IPS DF 4.7 (cell line): ENCODE measurements around the gene PLIN5.
"Not testable (repeated sequence)": the region's sequence is repeated elsewhere in the genome, so short reads cannot be mapped to it uniquely, and the experiment has no call there.

ENCODE experiments used
- DNase-seq: peaks from one replicate; pipeline ENCODE4 v3.0.0-alpha.2; 2013; ENCODE audit warnings: low spot score; ENCODE audit errors: extremely low read depth

Gene PLIN5

DNA sequence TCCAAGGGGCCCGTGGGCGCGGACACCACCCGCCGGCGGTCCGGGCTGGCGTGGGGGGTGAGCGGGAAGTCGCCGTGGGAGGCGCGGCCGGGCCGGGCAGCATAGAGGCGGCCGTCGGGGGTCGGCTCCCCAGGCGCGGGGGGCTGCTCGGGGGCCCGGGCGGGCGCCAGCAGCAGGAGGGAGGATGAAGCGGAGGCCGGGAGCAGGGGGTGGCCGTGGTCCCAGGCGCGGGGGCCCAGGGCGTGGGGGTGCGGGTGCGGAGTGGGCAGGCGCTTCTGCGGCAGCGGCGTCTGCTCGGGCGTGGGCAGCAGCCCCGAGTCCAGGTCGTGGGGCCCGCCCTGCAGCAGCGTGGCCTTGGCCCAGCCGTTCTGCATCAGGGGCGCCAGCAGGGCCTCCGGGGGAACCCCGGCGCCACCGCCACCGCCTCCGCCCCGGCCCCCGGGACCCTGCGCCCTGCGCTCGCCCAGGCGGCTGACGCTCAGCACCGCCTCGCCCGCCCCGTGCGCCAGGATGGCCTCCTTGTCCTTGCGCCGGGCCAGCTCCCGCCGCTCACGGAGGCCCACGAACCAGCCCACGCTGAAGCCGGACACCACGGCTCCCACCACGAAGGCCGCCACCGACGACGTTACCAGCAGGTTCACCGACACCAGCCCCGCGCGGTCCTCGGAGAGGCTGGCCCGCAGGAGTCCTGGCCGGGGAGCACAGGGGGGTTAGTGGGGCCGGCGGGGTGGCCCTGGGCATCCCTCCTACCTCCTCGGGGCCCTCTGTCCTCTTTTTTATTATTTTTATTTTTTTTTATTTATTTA, 9.0 kb upstream of the PLIN5 start:
- DNase-seq, result no peak

DNA sequence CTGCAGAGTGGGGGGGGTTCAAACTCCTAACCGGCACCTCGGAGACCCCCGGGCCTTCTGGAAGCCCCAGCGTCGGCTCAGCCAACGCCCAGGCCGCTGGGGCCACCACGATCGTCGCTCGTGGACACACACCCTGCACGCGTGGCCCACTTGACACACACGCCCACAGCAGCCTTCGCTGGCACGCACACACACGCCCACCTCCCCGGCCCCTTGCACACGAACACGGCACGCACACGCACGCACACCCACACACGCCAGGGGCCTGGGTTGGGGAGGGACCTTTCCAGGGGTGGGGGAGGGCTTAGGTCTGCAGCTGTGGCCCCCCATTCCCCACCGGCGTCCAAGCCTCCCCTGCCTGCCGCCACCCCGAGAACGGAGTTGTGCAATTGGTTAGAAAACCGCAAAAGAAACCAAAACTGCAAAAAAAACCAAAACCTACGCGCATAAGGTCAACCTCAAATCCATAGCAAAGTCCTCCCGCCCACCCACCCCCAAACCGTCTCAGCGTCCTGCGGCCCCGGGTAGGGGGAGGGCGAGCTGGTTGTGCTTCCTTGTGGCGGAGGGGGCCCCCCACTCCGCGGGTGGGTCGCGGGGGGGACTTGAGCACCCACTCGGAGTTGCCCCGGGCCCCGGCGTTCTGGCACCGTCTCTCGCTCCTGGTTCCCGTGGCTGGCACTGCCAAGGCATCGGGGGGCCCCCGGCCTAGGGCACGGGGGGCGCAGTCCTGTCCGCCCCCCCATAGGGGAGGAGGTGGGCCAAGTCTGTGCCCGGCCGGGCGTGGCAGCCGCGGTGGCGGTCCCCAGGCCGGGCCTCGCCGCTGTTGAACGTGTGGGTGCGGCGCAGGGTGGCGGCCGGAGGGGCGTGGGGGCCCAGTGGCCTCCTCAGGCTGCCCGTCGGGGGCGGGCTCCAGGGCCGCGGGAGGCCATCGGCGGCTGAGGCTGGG, 8.1 kb upstream of the PLIN5 start:
- DNase-seq, result no peak

- not testable (repeated sequence) for DNase-seq
Measured at GRCh38 chr19:4541806-4542145, 6.8 kb upstream of the PLIN5 start.

DNA sequence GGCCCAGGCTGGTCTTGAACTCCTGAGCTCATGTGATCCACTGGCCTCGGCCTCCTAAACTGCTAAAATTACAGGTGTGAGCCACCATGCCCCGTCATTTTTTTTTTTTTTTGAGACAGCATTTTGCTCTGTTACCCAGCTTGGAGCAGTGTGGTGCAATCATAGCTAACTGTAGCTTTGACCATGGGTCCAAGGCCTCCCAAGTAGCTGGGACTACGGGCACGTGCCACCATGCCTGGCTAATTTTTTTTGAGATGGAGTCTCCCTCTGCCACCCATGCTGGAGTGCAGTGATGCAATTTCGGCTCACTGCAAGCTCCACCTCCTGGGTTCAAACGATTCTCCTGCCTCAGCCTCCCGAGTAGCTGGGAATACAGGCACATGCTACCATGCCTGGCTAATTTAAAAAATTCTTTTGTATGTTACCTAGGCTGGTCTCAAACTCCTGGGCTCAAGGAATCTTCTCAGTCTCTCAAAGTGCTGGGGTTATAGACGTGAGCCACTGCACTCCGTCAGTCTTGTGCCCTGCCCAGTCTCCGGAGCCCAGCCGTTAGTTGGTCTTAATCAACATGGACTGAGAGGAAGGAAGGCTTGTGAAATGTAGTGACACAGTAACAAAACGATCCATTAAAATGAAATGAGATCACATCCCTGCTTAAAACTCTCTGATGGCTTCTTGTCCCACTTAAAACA, 6.2 kb upstream of the PLIN5 start:
- no peak for DNase-seq

- no peak for DNase-seq
Measured at GRCh38 chr19:4539693-4540581, 4.9 kb upstream of the PLIN5 start, which contains the start of gene LRG1. TSS of gene LRG1 (minus strand) at chr19:4540036. CDS start at chr19:4540013, 23 bp downstream.

DNA sequence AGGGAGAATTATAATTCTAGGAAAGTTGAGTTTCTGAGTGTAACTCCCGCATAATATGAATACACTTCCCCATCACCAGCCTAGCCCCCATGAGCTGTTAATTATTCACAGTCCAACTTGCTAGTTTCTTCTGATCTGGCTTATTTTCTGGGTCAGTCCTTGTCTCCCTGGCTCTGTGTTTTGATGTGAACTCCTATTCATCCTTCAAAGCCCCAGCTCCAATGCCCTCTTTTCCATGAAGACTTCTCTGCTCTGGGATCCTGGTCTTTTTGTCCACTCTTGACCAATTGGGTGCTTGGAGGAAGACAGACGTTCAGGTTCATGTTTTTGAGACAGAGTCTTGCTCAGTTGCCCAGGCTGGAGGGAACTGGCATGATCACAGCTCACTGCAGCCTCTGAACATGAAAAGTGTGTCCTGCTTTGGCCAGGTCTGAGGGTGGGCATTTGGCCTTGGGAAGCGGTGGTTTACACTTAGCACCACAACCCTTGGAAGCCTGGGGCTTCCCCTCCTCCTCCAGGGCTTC, 4.2 kb upstream of the PLIN5 start:
- DNase-seq, result no peak

- DNase-seq, result no peak
Measured at GRCh38 chr19:4538601-4538954, 3.6 kb upstream of the PLIN5 start.

- DNase-seq, result no peak
Measured at GRCh38 chr19:4537953-4538600, 3.1 kb upstream of the PLIN5 start.

GRCh38 chr19:4536798-4537197, 1.8 kb upstream of the PLIN5 start:
- no peak for DNase-seq

GRCh38 chr19:4533835-4534424, 1.1 kb downstream of the PLIN5 start:
- no peak for DNase-seq

DNA sequence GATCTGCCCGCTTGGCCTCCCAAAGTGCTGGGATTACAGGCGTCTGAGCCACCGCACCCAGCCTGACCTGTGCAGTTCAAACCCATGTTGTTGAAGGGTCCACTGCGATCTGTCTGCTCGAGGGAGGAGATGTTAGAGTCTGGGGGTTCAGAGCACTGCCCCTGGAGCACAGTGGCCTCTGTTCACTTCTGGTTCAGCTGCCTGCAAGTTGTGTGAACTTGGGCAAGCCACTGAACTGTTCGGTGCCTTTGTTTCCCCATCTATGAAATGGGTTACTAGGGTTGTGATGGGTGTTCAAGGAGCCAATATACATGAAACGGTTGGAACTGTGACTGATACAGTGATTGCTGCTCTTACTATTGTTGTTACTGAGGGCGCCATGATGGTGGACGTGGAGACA, 1.7 kb downstream of the PLIN5 start:
- no peak for DNase-seq

DNA sequence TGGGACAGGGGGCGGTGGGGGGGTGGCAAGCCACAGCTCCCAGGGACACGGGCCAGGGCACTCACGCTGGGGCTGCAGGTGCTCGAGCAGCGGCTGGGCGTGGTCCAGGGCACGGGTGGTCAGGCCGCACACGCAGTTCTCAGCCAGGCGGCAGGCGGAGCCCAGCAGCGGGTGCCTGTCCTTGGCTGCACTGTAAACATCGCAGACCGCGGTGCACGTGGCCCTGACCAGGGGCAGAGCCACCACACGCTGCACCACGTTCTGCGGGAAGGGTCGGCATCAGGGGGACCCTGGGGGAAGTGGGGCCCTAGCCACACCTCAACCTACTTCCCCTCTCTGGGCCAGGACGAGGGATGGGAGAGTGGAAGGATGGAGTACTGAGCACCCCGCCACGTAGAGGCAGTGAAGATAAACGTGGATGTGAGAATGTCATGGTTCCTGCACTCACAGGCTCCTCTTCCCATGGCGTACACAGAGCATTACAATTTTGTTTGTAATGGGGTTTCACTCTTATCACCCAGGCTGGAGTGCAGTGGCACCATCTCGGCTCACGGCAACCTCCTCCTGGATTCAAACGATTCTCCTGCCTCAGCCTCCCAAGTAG, 3.4 kb downstream of the PLIN5 start:
- no peak for DNase-seq

- DNase-seq, result no peak
Measured at GRCh38 chr19:4529924-4530522, 5.0 kb downstream of the PLIN5 start.

- no peak for DNase-seq
Measured at GRCh38 chr19:4528843-4529242, 6.2 kb downstream of the PLIN5 start.

DNA sequence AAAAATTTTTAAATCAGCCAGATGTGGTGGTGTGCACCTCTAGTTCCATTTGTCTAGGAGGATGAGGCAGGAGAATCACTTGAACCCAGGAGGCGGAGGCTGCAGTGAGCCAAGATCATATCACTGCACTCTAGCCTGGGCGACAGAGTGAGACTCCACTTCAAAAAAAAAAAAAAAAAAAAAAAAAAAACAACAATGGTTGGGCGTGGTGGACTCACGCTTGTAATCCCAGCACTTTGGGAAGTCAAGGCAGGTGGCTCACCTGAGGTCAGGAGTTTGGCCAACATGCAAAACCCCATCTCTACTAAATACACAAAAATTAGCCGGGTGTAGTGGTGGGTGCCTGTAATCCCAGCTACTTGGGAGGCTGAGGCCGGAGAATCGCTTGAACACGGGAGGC, 7.6 kb downstream of the PLIN5 start:
- not testable (repeated sequence) for DNase-seq

DNA sequence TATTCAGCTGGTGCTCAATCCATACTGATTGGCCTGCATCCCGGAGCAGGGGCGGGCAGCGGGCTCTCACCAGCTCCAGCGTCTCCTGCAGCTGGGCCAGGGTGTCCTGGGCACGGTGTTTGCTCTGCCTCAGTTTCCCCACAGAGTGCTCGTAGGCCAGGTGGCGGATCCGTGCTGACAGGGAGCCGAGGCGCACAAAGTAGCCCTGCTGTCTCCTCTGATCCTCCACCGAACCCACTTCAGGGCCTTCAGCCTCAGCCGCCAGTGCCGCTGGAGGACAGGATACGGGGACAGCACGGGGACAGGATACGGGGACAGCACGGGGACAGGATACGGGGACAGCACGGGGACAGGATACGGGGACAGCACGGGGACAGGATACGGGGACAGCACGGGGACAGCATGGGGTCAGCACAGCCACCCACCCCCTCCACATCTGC, 9.4 kb downstream of the PLIN5 start:
- no peak for DNase-seq

DNA sequence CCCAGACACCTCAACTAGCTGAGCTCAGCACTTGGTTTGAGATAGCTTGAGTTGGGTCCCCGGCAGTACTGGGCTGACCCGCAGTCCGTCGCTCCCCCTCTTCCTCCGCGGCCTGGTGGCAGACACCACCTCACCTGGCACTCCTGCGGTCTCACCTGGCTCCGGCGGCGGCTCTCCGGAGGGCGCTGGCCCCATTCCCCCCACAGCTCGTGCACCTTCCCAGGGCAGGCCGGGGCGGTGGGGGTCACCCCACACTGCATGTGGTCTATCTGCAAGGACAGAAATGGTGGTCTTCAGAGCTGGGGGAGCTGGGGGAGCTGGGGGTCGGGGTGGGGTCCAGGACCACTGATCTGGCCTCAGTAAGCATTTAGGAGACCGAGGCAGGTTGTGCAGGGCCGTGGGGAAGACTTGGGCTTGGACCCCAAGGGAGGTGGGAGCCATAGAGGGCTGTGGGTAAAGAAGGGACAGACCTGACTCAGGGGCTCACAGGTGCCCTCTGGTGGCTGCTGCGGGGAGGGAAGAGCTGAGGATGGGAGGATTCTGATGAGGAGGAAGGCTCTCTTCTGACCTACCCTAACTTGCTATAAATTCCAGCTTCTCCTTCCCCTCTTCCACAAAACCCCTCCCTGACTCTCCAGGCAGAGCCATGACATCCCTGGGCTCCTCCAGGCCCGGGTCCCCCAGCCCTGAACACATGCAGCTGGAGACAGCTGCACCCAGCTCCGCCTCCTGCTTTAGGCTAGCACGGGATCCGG, 10.0 kb downstream of the PLIN5 start:
- DNase-seq, result no peak
